Right cardiac atrium (tissue), 5 donors: ENCODE data around the gene FSTL4. TPM values are rescaled to one million over a fixed set of nuclear protein-coding genes. Genes with fewer than 3 reads are reported as not detected.

Source experiments
- ATAC-seq, 2 donors: fragments of 200-7000 bp; cut with Tn5 transposase; one replicate each; pipeline versions ENCODE4 v1.8.0 to v1.9.1; 2020; ENCODE audit warnings: moderate library complexity in 2 of 2, mild to moderate bottlenecking in 1 of 2
- DNase-seq, 3 donors: peaks; one replicate each; pipeline ENCODE4 v3.0.0-alpha.2; 2020
- H3K27ac ChIP-seq: one replicate; pipeline ENCODE4 v1.5.1; 2013; ENCODE audit warnings: mild to moderate bottlenecking, low read length, control low read depth, moderate library complexity
- H3K27me3 ChIP-seq: one replicate; pipeline ENCODE4 v1.6.1; 2013; ENCODE audit not compliant: control insufficient read depth, insufficient read depth
- H3K4me1 ChIP-seq: one replicate; pipeline ENCODE4 v1.6.1; 2013; ENCODE audit warnings: low read length; ENCODE audit not compliant: control insufficient read depth, insufficient read depth
- H3K4me3 ChIP-seq: one replicate; pipeline ENCODE4 v1.5.1; 2013; ENCODE audit warnings: low read length, control low read depth
- H3K9me3 ChIP-seq: one replicate; pipeline ENCODE4 v1.6.1; 2013; ENCODE audit warnings: low read length; ENCODE audit not compliant: control insufficient read depth
- WGBS: extraction: QIAGEN DNeasy Blood & Tissue Kit; methylation state at CpG from one replicate; pipeline ENCODE4 v1.1.7; 2013; 5-methylcytosine and 5-hydroxymethylcytosine counted together
- intact Hi-C, 4 donors: fragments of 100-400 bp; cut with DNase I; formaldehyde crosslinking; loops; one replicate each; pipeline versions ENCODE4 v1.11.0 to v1.14.0; 2022 to 2023
- polyA plus RNA-seq: library from polyadenylated mRNA; stranded (reverse); fragments of 200-250 nt; gene quantifications from one replicate; pipeline ENCODE4 v1.2.3, GENCODE V29; 2013
- total RNA-seq, 4 donors: library from RNA; stranded (reverse); fragmentation: NEBNext Ultra II Directional; extraction: Animal tissue kit (Norgen Biotek cat#: 25700); gene quantifications; one replicate each; pipeline ENCODE4 v1.2.1, GENCODE V29; 2021
- donor health status: healthy with polysubstance abuse.
- donor health status: DM: no; HTN: yes; CAD: no.
- donor health status: DM: no; HTN: no; CAD: no.
- donor health status: DM: no; HTN: yes; CAD: no; lungs with severe emphysema.
- donor health status: DM: yes; HTN: yes; CAD: no.

Gene FSTL4
- total and polyA plus RNA-seq, 5 donors: not detected

DNA sequence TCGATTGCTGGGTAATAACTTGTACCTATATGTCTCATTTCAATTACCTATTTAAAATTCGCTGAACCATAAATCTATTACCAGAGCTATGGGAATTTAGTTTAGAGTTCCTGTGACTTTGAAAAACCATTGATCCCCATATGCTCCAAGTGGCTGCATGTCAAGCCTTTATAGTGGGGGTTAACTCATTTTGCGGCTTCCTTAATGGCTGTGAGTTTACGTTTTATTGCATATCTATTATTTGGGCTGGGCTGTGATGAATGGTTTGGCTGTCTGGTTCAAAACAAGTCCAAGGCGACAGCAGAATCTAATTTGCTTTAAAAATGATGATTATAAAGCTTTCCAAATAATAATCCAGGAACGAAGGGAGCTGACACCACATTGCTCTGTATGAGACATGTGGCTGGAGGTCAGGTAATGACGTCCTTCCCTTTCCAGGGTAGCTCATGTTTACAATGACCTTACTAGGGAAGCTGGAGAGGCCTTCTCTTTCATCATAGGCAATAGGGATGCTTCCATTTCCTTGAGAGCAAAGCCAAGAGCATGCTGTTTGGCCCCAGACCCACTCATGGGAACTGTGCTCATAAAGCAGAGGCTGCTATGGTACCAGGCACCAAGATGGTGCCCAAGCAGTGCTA is 302.2 kb downstream of the FSTL4 start:
- no peak overlapping the region for H3K4me3 ChIP-seq
- H3K9me3 ChIP-seq: no peaks in the 10 kb centered on the region
- H3K27ac ChIP-seq: no peak overlapping the region
- WGBS: 72% methylated on average over 7 of the region's 7 CpGs
- intact Hi-C loops: no loop called here
- DNase-seq (no peak), ATAC-seq (no peak)
- no peaks in the 10 kb centered on the region for H3K27me3 ChIP-seq
- H3K4me1 ChIP-seq: no peaks in the 10 kb centered on the region

DNA sequence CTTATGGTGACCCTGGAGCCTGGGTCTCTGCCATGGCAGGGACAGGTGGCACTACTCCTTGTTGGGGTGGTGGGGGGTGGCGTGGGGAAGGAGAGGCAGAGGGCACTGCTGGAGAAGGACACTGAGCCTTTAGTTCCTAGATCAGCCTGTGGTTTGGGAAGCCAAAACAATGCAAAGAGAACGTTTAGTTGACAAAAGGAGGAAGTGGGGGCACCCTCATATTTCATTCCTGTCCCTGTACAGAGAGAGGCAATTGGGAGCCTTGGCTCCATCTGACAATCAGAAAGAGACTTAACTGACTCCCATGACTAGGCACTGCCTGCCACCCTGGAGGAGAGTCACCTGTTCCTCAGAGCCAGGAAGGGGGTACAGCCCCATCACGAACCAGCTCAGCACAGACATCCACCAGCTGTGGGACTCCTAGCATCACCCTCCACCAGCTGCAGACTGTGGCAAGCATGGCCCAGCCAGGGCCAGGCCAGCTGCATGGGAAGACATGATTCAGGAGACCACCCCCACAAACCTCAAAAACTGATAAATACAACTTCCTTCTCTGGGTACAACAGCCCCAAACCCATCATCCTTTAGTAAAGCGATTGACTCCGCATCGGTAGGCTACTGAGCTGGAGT is 303.1 kb downstream of the FSTL4 start:
- intact Hi-C loops: no loop called here

DNA sequence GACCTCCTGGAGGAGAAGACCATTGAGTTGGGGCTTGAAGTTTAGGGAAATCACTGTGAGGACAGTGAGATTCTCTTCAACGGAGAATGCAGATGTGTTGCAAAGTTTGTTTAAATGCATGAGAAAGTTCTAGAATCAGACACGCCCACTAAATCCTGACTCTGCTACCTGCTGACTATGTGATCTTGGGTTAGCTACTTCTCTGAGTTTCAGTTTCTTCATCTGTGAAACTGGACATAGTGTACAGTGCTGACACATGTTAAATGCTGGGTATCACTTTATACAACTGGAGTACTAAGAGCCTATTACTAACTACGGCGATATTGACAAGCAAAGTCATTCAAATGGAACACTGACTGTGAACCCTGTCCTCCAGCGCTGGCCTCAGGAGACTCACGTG is 305.1 kb downstream of the FSTL4 start:
- ATAC-seq: no peak
- Histone ChIP-seq H3K27me3 (no peaks in the 10 kb centered on the region), H3K27ac (no peak overlapping the region), H3K9me3 (no peaks in the 10 kb centered on the region), H3K4me3 (no peak overlapping the region), H3K4me1 (no peaks in the 10 kb centered on the region)
- intact Hi-C loops: no loop called here
- DNase-seq: no peak
- WGBS: 89% methylated on average over 6 of the region's 6 CpGs

More for the DNA sequence above, 303.1 kb downstream of the FSTL4 start:
- Histone ChIP-seq H3K27me3 (no peaks in the 10 kb centered on the region), H3K4me1 (no peaks in the 10 kb centered on the region), H3K4me3 (no peak overlapping the region), H3K9me3 (no peaks in the 10 kb centered on the region), H3K27ac (no peak overlapping the region)
- no peak for ATAC-seq
- no peak for DNase-seq
- 69% methylated on average over 6 of the region's 6 CpGs for WGBS

DNA sequence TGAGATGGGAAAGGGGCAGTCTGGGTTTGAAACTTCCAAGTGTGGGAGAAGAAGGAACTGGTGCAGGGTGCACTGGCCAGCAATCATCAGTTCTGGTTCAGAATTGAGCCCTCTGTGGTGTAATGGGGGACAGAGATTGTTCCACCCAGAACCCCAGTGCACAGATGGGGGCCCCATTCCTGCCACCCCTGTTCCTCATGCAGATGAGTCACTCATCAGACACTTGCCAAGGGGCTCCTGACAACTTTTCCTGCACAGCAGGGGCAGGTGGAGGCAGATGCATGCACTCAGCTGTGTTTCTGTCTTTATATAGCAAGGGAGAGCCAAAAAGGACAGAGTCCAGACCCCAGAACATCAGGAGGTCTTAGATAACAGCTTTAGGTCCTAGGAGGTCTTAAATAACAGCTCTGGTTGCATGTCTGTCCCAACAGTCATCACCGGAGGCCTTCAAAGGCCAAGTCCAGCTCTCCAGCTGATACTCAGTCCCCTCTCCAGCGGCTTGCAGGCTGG is 307.6 kb downstream of the FSTL4 start:
- Histone ChIP-seq H3K27me3 (no peaks in the 10 kb centered on the region), H3K27ac (no peak overlapping the region), H3K9me3 (no peaks in the 10 kb centered on the region), H3K4me1 (no peaks in the 10 kb centered on the region), H3K4me3 (no peak overlapping the region)
- ATAC-seq (no peak), DNase-seq (no peak)
- intact Hi-C loops: no loop called here
- 69% methylated on average over 2 of the region's 2 CpGs for WGBS

DNA sequence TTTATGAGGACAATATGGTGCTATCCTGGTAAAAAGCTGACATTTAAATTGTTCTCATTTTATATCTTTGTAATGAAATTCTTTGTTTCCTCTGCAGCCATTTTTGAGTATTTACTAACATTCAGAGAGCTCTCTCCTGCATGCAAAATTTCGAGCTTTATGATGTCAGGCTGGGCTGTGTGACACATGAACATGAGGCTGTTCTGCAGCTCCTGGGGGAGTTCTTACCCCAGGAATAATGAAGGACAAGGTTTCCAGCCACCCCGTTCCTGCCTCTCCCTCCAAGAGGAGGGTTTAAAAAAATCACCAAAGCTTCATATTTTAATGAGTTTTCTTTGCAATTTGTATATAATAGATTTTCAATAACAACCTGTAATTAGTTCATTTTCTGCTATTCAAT is 308.2 kb downstream of the FSTL4 start:
- no peaks in the 10 kb centered on the region for H3K27me3 ChIP-seq
- WGBS: 55% methylated on average over 2 of the region's 2 CpGs
- H3K9me3 ChIP-seq: no peaks in the 10 kb centered on the region
- ATAC-seq (no peak), DNase-seq (no peak)
- H3K4me3 ChIP-seq: no peak overlapping the region
- H3K4me1 ChIP-seq: no peaks in the 10 kb centered on the region
- H3K27ac ChIP-seq: no peak overlapping the region
- intact Hi-C loops: no loop called here

DNA sequence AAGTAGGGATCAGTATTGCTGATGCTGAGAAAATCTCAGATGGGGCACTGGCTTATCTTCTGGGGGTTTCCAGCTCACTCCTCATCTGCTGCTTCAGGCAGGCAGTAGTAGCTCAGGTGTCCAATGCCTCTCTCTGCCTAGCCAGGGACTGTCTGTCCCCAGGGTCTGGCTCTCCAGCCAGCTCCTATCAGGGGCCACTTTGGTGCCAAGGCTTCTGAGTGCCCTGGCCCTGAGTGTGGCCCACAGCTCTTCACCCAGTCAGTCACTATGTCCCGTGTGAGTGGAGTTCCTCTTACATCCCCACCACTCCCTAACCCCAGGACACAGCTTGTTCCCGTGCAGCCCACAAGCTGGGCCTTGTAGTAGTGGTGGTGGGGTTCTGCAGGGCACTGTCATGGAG is 309.0 kb downstream of the FSTL4 start:
- H3K27ac ChIP-seq: no peak overlapping the region
- H3K4me3 ChIP-seq: no peak overlapping the region
- H3K4me1 ChIP-seq: no peaks in the 10 kb centered on the region
- H3K27me3 ChIP-seq: no peaks in the 10 kb centered on the region
- ATAC-seq (no peak), DNase-seq (no peak)
- intact Hi-C loops: no loop called here
- WGBS: 76% methylated on average over 2 of the region's 2 CpGs
- H3K9me3 ChIP-seq: no peaks in the 10 kb centered on the region

DNA sequence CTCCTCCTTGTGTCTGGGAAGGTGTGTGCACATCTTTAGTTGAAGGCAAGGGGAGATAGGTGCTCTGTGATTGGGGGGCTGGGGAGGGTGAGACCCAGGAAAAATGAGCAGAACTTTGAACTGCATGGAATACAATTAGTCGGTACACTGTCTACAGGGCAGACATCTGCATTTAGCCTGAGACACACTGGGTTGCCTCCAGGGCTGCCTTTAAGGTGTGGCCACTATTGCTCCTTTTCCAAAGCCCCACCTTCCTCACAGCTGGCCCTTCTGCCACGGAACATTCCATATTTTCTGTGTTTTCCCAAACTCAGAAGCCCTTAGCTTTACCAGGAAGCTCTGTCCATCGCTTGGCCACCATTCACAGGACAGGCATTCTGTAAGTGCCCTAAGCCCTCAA is 312.6 kb downstream of the FSTL4 start:
- ATAC-seq: no peak
- whole genome bisulfite sequencing: 80% methylated on average over 3 of the region's 3 CpGs
- no peak for DNase-seq
- no peaks in the 10 kb centered on the region for H3K9me3 ChIP-seq
- H3K4me3 ChIP-seq: no peak overlapping the region
- no peak overlapping the region for H3K27ac ChIP-seq
- intact Hi-C loops: no loop called here
- H3K27me3 ChIP-seq: no peaks in the 10 kb centered on the region
- no peaks in the 10 kb centered on the region for H3K4me1 ChIP-seq

DNA sequence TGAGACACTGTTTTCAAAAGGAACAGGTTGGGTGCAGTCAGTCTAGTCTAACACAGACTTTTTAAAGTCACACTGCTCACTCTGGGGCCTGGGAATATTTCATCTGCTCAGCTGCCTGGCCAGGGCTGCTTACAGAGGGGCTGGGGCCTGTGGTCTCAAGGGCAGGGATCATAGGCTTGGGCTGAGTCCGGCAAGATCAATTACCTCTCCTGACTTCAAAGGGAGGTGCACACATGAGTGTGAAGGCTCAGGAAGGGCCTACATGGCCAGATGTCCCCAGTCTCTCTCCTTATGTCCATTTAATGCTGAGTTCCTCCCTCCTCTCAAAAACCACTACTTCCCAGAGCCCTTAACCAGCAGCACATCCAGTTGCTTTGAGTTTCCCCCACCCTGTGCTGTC is 313.3 kb downstream of the FSTL4 start:
- H3K4me3 ChIP-seq: no peak overlapping the region
- no peak for ATAC-seq
- intact Hi-C loops: no loop called here
- no peaks in the 10 kb centered on the region for H3K4me1 ChIP-seq
- no peak overlapping the region for H3K27ac ChIP-seq
- no peak for DNase-seq
- no peaks in the 10 kb centered on the region for H3K27me3 ChIP-seq
- 78% methylated on average over 1 of the region's 1 CpG for WGBS
- H3K9me3 ChIP-seq: no peaks in the 10 kb centered on the region

DNA sequence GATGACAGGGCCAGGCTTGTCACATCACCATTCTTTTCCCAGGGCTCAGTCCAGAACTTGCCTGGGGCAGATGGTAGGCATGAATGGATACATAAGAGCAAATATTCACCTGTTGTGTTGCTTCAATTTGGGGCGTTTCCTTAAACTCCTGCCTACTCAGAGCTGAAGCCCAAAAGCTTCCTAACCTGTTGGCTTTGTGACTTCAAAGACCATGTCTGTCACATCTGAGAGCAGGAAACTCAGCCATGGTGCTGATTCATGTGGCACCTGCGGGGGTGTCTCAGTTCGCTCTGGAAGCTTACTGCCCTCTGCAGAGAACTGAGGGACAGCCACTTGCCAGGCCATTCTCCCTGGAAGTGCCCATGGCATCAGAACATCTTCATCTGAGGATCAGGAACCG is 313.9 kb downstream of the FSTL4 start:
- DNase-seq: no peak
- Histone ChIP-seq H3K9me3 (no peaks in the 10 kb centered on the region), H3K4me3 (no peak overlapping the region), H3K27ac (no peak overlapping the region), H3K27me3 (no peaks in the 10 kb centered on the region), H3K4me1 (no peaks in the 10 kb centered on the region)
- ATAC-seq: no peak
- WGBS: 81% methylated on average over 4 of the region's 4 CpGs
- intact Hi-C loops: no loop called here

DNA sequence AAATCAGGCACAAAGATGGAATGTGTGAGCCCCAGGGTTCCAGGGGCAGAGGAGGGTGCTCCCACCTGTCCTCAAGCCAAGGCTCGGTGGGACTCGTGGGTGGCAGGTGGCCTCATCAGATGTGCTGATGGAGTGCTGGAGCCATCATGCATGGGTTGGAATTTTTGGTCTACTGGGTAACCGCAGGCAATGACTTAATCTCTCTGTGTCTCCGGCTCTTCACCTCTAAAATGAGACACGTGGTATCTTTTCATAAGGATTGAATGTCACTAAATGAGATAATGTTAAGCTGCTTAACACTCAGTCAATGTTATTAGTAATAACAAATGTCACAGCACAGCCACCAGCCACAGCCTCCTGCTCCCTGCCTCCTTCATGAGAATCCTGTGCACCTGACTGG is 315.0 kb downstream of the FSTL4 start:
- Histone ChIP-seq H3K4me1 (no peaks in the 10 kb centered on the region), H3K27me3 (no peaks in the 10 kb centered on the region), H3K9me3 (no peaks in the 10 kb centered on the region), H3K4me3 (no peak overlapping the region), H3K27ac (no peak overlapping the region)
- 78% methylated on average over 5 of the region's 5 CpGs for WGBS
- ATAC-seq (no peak), DNase-seq (no peak)
- intact Hi-C loops: no loop called here

DNA sequence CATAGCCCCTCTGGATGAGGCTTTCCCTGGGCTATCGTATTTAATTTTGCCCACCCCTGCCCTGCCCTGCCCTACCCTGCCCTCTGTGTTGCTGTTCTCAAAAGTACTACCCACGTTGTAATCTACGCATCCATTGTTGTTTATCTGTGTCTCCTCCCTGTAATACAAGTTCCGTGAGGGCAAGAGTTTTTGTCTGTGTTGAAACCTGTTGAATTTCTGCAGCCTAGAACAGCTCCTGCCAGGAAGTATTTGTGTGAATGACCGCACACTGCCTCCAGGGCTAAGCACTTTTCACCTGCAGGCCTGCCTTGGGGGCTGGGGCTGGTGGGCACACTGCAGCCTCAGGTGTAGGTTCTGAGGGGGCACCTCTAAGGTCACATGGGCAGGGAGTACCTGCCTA is 315.7 kb downstream of the FSTL4 start:
- Histone ChIP-seq H3K9me3 (no peaks in the 10 kb centered on the region), H3K27me3 (no peaks in the 10 kb centered on the region), H3K27ac (no peak overlapping the region), H3K4me3 (no peak overlapping the region), H3K4me1 (no peaks in the 10 kb centered on the region)
- DNase-seq (no peak), ATAC-seq (no peak)
- 72% methylated on average over 5 of the region's 5 CpGs for WGBS
- intact Hi-C loops: no loop called here
